ENCODE results near the gene HHATL. TPM values are rescaled to one million over a fixed set of nuclear protein-coding genes. Genes with fewer than 3 reads are reported as not detected.

HHATL gene
- total and polyA plus RNA-seq, 2 of the 8 experiments (the other 6 are each of a cell fraction or from before 2014, with no cell fraction given), result 0.18 TPM; not detected in 1

DNA sequence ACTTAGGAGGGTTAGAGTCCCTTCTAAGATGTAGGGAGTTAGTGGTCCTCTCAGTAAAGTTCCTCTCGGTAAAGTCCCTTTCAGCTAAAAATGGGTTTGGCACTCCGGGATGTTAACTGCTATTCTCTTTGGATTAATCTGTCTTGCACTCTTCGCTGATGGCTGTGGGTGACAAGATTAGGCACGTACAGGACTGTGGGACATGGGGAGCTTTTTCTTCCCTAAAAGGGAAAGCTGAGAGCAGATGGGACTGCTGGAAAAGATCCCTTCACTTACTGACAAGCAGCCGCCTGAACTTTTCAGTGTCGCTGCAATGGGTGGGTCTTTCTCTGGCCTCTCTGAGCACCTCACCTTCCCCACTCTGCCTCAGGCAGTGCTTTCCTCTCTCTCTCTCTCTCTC, 16.4 kb upstream of the HHATL start (continued):
- no peak for TF ChIP-seq SIN3A (conservative IDR thresholded peaks at IDR 0.05 in 1 of 2, IDR thresholded peaks at IDR 0.05 in 1 of 2; ENCODE audit: low read depth in 1 of 2, low read length in 2 of 2)
